Cardiac muscle cell (in vitro differentiated cells and primary cell): ENCODE data around the gene JARID2. TPM values are rescaled to one million over a fixed set of nuclear protein-coding genes. Genes with fewer than 3 reads are reported as not detected.

Experiments used
- DNase-seq, 2 donors: peaks; one replicate each; pipeline versions ENCODE4 v3.0.0 to v3.0.0-alpha.2; 2010 to 2017; ENCODE audit warnings: low read depth in 1 of 2, low spot score in 1 of 2
- H3K27ac ChIP-seq: fragments of 200-600 bp; sonication (generic); 2 replicates; pipeline ENCODE4 v1.5.1; 2016
- H3K27me3 ChIP-seq: fragments of 200-600 bp; sonication (generic); 2 replicates; pipeline ENCODE4 v1.6.0; 2016; ENCODE audit warnings: control low read depth
- H3K36me3 ChIP-seq: fragments of 200-600 bp; sonication (generic); 2 replicates; pipeline ENCODE4 v1.5.1; 2016; ENCODE audit warnings: control low read depth
- H3K4me1 ChIP-seq: fragments of 200-600 bp; sonication (generic); 2 replicates; pipeline ENCODE4 v1.8.1; 2017; ENCODE audit warnings: low read depth, mild to moderate bottlenecking, mixed run types
- H3K4me3 ChIP-seq: fragments of 200-600 bp; sonication (generic); 2 replicates; pipeline ENCODE4 v1.5.1; 2016; ENCODE audit warnings: mild to moderate bottlenecking
- H3K9me3 ChIP-seq: fragments of 200-600 bp; sonication (generic); 2 replicates; pipeline ENCODE4 v1.5.1; 2017; ENCODE audit warnings: low read depth, mild to moderate bottlenecking, control low read depth
- polyA plus RNA-seq: library from polyadenylated mRNA; unstranded; fragments of >200 nt; fragmentation: Nextera tagmentation; extraction: Ambion mirVana; gene quantifications from 2 replicates; pipeline ENCODE4 v1.2.1, GENCODE V29; 2016
- total RNA-seq: library from RNA; depleted of rRNA; stranded (reverse); fragments of >200 nt; gene quantifications from 2 replicates; pipeline ENCODE4 v1.2.3, GENCODE V29; 2016
- TF ChIP-seq, protein P1 (sequence below): IDR thresholded peaks from 2 replicates; pipeline ENCODE4 v1.5.1; 2012; ENCODE audit warnings: low read depth, mild to moderate bottlenecking, low read length

JARID2 gene
- total and polyA plus RNA-seq, 2 experiments from 2014 or later: 9.7 to 26.4 TPM

DNA sequence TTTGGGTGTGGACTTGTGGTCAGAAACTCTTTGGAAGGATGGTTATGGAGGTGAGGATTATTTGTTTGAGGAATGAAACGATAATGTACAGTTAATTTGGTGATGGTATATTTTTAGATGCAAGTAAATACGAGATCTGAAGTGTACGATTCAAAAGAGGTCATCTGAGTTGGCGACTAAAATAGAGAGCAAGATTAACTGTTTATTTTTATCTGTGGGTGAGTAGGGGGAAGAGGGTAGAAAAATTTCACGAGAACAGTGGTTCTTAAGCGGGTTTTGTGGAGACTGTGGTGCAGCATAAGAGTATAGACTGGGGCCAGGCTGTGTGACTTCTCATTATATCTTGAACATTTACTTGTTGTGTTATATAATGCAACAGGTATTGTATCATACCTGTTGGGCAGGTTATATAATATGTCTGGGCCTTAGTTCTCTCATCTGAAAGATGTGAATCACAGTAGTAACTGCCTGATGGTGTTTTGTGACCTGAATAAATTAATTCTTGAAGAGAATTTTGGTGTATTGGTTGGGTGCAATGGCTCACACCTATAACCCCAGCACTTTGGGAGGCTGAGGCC, 171.2 kb downstream of the JARID2 start:
- H3K27me3 ChIP-seq: no peaks in the 10 kb centered on the region
- H3K9me3 ChIP-seq: no peaks in the 10 kb centered on the region
- TF ChIP-seq, protein P1, sequence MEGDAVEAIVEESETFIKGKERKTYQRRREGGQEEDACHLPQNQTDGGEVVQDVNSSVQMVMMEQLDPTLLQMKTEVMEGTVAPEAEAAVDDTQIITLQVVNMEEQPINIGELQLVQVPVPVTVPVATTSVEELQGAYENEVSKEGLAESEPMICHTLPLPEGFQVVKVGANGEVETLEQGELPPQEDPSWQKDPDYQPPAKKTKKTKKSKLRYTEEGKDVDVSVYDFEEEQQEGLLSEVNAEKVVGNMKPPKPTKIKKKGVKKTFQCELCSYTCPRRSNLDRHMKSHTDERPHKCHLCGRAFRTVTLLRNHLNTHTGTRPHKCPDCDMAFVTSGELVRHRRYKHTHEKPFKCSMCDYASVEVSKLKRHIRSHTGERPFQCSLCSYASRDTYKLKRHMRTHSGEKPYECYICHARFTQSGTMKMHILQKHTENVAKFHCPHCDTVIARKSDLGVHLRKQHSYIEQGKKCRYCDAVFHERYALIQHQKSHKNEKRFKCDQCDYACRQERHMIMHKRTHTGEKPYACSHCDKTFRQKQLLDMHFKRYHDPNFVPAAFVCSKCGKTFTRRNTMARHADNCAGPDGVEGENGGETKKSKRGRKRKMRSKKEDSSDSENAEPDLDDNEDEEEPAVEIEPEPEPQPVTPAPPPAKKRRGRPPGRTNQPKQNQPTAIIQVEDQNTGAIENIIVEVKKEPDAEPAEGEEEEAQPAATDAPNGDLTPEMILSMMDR: no peak
- DNase-seq: no peak
- H3K36me3 ChIP-seq: no peaks in the 10 kb centered on the region
- H3K4me1 ChIP-seq: peaks cover 20% of the 10 kb centered on the region
- H3K27ac ChIP-seq: no peak overlapping the region
- no peak overlapping the region for H3K4me3 ChIP-seq

DNA sequence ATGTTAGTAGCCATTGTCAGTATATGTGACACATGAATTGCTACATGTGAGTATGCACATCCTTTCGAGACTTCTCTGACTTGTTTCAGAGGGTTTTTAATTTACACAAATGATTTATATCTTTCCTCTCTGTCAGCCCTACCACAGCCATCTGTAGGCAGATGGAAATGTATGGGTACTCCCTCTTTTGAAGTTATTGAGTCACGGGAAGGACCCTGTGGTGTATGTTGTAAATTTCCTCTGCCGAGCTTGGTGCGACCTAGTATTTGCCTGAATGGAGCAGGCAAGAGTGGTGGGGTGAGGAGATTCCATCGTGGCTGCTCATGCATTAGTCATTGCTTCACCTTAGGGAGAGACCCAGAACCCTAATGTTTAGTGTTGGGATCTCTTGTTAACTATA, 171.9 kb downstream of the JARID2 start:
- H3K27me3 ChIP-seq: no peaks in the 10 kb centered on the region
- DNase-seq: peak in 1 of 2 donors; percentile 33
- no peaks in the 10 kb centered on the region for H3K9me3 ChIP-seq
- no peak overlapping the region for H3K27ac ChIP-seq
- TF ChIP-seq, protein P1: no peak
- H3K36me3 ChIP-seq: no peaks in the 10 kb centered on the region
- H3K4me1 ChIP-seq: peaks cover 20% of the 10 kb centered on the region
- H3K4me3 ChIP-seq: no peak overlapping the region

DNA sequence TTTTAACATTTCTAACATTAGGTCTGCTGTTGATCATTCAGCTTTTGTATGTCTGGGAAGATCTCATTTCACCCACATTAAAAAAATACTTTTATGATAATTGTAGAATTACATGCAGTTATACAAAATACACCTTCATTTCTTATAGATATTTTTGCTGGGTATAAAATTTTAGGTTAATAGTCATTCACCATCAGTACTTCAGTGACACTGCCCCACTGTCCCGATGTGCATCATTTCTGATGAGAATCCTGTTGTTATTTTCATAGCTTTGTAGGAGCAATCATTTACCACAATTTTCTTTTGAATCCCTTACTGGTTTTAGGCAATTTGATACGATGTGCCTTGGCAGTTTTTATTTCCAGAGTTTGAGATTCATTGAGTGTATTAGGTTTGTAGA, 173.6 kb downstream of the JARID2 start:
- Histone ChIP-seq H3K27ac (no peak overlapping the region), H3K9me3 (no peaks in the 10 kb centered on the region), H3K4me1 (peaks cover 10% of the 10 kb centered on the region), H3K36me3 (no peaks in the 10 kb centered on the region), H3K27me3 (no peaks in the 10 kb centered on the region), H3K4me3 (no peak overlapping the region)
- TF ChIP-seq, protein P1: no peak
- no peak for DNase-seq

DNA sequence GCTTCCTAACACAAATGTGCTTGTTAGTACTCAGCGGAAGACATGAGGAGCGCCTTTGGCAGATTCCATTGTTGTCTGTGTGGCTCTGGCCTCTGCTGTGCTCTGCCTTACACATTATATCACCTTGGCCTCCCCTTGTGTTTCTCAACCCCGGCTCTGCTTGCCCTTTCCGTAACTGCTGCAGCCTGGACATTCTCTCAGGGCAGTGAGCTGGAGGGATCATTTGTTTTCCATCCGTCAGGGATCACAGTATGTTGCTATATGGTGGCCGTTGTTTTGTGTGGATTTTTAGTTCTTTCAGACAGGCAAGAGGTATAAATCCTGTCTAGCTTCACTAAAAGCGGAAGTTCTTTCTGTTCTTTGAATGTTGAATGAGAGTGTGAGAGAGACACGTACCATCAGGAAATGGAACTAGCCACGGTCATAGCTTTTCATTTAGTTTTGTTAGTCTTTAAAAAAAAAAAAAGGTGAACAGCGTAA, 175.1 kb downstream of the JARID2 start:
- H3K27me3 ChIP-seq: no peaks in the 10 kb centered on the region
- no peaks in the 10 kb centered on the region for H3K36me3 ChIP-seq
- TF ChIP-seq, protein P1: no peak
- no peaks in the 10 kb centered on the region for H3K9me3 ChIP-seq
- DNase-seq: no peak
- H3K4me3 ChIP-seq: no peak overlapping the region
- H3K4me1 ChIP-seq: peaks cover 14% of the 10 kb centered on the region
- H3K27ac ChIP-seq: no peak overlapping the region

DNA sequence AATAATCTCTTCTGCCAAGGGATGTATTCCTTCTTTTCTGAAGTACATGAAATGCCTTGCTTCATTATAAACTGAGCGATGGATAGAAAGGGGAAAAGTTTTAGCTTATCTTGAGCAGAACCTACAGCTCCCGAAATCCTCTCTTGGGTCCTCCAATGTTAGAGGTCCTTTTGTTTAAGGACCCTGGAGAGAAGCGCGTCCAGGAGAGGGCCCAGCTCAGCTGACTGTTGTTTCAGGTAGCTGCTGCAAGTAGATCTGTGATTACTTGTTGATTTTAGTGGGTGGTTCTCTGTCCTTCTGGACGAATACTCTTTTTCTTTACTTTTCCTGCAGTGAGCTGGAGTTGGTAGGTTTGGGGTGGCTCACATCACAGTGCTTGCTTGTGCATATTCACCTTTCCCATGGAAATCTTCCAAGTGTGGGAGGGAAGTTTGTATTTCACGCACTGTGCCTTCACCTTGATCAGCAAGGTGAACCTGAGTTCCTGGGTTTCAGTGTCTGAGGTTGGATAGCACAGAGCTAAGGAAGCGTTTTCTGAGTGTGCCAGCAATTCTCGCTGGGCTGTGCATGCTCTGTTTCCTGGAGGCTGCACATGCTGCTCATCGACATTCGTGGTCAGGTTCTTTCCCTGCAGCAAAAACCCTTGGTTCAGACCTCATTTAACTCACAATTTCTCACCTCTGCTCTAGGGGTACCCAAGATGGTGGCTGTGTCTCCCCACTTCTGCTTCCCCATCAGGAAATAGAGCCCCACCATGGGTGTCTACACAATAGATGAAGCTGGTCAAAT, 176.3 kb downstream of the JARID2 start:
- H3K4me1 ChIP-seq: peaks cover 25% of the 10 kb centered on the region
- no peak for DNase-seq
- H3K27ac ChIP-seq: no peak overlapping the region
- no peaks in the 10 kb centered on the region for H3K27me3 ChIP-seq
- no peak overlapping the region for H3K4me3 ChIP-seq
- TF ChIP-seq, protein P1: no peak
- H3K36me3 ChIP-seq: no peaks in the 10 kb centered on the region
- no peaks in the 10 kb centered on the region for H3K9me3 ChIP-seq
